Fibroblast of peridontal ligament (primary cell): ENCODE measurements around the gene ZWILCH.
"Not testable (repeated sequence)": the region's sequence is repeated elsewhere in the genome, so short reads cannot be mapped to it uniquely, and the experiment has no call there.

Experiments used
- DNase-seq: peaks from one replicate; pipeline ENCODE4 v3.0.0-alpha.2; 2010; ENCODE audit errors: extremely low read depth

The ZWILCH gene

DNA sequence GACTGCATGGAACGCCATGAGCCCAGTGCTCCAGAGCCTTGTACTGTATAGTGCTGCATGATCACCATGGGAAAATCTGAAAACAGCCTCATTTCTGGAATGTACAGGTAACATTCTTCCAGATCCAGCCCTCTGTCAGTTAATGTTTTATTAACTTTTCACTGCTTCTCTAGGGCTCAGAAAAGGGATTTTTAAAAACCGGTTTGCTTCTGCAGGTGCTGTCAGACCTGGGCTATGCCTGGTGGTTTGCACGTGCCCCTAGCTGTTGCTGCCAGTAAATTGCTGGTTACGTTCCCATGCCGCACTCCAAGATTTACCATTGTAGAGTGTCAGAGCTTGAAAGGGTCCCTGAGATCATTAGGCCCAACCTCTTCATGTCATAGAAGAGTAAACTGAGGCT lies 16.6 kb upstream of the ZWILCH start:
- DNase-seq = no peak

DNA sequence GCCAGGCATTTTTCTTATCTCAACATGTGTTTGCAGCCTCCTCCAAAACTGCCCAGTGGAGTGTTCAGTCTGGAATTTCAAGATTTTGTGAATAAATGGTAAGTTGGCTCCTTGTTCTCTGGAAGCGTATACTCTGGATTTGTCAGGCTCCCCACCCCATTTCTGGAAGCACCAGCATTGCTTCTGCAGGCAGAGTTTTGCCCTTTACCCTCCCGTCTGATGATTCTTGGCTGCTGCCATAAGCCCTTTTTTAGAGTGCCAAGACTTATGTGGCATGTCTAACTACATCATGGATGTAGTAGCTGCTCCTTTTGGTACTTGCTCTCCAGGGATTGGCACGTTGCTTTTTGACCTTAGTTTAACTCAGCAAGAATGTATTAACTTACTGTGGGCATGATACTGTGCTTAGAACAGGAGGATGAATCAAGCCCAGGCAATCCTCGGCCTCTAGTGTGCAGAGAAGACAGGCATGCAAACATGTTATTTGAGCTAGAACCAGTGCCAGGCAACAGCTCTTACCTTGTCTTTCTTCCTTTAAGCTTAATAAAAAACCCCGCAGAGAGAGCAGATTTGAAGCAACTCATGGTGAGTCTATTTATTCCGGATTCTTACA lies 15.8 kb upstream of the ZWILCH start:
- no peak for DNase-seq

DNA sequence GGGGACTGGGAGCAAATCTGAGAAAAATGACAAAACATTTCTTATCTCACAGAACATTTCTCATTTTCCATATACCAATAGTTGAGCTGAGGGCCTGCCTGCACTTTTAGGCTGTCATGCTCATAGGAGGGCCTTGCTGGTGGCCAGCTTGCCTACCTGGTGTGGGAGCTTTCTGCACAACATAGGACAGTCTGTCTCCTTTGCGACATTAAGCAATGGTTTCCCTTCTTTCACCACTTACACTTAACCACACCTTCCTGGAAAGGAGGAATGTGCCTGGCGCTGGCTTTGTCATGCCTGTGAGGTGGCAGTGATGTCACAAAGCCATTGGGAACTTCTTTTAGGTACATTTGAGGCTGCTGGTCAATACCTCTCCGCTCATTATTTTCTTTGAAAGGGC lies 13.3 kb upstream of the ZWILCH start:
- DNase-seq = no peak

DNA sequence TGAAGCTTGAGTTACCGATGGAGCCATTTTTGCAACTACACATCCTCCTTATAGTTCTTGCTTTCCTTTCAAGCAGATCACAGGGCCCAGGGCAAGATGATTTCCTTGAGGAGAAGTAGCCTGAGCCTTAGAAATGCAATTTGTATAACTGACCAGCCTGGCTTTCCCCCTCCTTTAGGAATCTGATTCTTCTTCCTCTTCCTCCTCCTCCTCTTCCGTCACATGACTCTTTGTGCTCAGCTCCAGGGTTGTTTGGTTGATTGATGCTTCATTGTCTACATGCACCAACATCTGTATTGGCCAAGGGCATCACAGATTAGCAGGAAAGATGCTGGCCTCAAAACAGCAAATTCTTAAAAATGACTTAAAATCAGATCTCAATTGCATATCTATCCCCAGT lies 10.9 kb upstream of the ZWILCH start:
- no peak for DNase-seq

DNA sequence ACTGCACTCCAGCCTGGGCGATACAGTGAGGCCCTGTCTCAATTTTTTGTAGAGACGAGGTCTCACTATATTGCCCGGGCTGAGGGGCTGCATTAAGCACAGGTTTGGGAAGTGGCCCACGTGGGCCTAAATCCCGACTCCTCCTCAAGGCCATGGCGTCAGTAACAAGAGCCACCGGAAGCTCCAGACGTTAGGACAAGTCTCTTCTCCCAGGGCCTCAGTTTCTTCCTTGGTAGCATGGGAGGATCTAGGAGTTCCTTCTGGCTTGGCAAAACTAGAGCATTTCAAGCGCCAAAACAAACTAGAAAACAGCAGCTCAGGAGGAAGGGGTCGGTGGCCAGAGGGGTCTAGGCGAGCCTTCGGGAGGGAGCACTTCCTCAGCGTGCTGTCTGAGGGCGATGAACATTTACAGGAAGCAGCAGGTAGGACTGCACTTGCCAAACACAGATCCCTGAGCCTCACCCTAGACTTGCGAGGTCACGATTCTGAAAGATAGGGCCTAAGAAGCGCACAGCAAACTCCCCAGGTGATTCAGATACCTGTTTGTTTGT lies 8.1 kb upstream of the ZWILCH start:
- DNase-seq = no peak

DNA sequence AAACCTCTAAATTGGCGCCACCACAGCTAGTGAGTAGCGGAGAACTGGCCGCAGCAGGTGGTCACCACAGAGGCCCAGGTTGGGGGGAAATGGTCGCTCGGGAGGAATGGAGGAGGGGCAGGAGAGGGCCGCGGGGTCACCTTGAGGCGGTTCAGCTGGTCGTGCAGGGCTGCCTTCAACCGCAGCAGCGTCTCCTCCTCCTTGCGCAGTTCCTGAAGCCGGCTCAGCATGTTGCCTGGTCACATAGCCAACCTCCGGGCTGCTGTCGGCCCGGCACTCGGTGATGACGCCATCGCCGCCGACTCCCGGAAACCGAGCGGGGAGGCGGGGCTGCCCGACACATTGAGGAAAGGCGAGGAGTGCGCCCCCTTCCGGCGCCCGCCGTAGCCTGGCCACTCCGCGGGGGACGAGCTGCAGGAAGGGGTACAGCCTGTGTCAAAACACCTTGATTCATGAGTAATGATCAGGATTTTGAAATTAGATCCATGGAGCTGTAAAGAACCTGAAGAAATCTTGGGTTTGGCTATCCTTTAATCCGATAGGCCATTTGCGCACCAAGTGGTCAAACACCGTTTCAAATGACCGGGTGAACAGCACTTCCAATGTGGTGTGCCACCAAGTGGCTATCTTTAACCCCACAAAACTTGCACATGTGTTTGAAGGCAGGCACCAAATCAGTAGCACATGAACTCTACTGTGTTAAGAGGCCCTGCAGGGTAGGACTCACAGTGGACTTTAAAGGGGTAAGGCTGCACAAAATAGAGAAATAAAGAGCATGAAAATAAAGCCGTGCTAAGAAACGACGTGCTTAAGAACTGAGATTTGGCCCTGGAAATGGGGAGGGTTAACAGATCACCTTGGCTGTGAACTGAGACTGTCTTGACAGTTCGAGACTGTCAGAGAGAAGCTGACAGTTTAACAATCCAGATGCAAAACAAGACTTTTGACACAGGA lies 7.3 kb upstream of the ZWILCH start, which contains the start of gene SNAPC5:
SNAPC5 (minus strand) TSS at position 261 of the 954 bp plus-strand sequence; CDS start at position 230, 31 bp downstream.
- DNase-seq = peak; percentile 89

DNA sequence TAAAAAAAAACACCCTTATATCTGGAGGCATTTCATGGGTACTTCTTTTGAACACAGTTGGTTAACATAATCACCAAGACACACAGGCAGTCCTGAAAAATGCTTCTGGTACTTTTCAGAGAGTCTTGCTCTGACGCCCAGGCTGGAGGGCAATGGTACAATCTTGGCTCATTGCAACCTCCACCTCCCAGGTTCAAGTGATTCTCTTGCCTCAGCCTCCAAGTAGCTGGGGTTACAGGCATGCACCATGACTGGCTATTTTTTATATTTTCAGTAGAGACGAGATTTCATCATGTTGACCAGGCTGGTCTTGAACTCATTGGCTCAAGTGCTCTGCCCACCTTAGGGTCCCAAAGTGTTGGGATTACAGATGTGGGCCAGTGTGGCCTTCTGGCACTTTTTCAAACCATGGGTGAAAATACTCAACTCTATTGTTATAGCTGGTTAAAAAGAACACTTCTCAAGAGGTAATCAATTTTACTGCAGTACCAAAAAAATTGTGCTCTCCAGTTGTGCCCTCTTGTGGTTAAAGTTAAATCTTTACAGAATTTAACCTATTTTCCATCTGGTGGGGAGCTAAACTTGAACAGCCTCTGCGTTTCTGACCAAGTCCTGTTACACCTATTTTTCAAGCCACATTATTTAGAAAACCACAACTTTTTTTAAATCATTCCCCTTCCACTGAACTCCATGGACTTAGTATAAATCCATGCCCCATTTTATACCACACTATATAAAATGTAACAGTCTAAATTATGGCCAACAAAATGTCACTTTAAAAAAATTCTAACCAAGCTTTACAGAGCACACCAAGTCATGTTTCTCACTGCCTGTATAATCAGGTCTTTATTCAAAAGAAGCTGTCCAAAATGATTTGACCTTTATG lies 6.4 kb upstream of the ZWILCH start:
- DNase-seq = peak; percentile 76

DNA sequence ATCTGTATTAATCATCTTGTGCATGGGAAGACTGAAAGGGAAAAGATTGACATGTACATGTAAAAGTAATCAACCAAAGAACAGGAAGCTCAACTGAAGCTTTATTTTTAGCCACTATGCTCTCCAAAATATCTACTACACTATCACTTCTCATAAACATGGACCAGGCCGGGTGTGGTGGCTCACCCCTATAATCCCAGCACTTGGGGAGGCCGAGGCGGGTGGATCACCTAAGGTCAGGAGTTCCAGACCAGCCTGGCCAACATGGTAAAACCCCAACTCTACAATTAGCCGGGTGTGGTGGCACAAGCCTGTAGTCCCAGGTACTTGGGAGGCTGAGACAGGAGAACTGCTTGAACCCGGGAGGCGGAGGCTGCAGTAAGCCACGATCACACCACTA lies 4.8 kb upstream of the ZWILCH start:
- DNase-seq = not testable (repeated sequence)

DNA sequence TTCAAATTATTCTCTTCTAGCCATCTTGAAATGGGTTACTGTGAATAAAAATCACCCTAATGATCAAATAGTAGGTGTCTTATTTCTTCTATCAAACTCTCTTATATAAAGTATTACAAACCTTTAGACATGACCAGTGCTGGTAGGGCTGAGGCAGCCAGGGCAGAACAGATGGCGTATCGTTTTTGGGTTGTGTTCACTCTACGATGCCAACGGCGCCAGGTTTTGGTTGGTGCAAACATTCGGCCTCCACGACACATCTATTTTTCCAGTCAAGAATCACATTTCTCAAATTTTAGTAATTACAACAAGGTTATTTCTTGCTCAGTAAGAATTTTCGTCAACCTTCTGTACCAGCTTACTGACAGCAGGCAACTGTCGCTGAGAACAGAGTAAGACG lies 2.6 kb upstream of the ZWILCH start:
- DNase-seq = no peak

DNA sequence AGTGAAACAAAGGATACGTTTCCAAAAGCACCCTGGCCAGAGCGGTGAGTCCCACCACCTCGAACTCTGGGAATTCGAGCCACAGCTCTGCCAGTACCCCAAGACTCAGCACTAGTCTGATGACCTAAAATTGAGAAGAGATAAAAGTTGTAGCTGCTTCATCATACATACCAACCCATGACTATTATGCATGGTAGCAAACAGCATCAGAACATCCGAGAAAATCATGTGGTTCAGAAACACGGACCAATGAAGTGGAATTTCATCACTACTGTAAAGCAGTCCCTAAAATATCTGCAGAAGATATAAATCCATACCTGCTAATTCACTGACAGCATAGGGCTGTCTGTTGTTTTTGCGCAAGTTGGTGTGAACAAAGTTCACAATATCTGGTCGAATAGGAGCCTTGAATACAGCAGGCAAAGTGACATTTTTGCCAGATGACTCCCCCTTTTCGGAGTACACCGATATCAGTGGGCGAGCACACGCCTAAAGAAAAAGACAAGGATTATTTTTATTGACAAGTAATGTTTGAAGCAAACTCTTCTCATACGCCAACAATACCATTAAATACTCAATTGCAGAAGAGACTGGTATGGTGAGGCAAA lies 2.0 kb upstream of the ZWILCH start:
- not testable (repeated sequence) for DNase-seq

DNA sequence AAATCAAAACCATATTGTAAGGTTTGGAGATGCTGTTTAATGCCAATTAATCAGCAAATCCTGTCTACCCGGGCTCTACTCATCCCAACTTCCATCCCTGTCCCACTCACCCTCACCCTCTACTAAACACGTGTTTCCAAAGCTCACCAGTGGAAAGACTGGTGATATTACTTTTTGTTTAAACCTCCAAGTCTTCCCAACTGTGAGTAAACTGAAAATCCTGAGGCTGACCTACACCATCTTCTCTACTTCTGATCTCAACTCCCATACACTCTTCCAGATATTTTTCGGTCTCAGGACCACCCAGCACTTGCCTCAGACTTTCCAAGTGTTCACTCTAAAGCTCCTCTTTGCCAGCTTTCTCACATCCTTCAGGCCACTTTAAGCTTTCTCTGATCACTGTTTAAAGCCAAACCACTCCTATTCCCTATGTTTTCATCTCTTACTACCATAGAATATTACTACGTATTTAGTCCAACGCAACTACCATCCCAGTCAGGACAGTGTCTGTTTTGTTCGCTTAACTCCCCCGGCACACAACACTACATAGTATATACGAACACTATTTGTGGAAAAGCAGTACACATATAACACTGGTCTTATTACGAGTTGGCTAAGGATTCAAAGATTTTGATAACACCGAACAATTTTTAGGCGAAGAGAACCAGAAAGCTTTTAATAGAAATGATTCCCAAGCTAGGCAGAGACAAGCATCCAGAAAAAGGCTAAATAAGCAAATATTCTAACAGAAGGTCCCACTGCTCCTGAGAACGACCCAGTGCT lies 1.2 kb upstream of the ZWILCH start:
- no peak for DNase-seq

DNA sequence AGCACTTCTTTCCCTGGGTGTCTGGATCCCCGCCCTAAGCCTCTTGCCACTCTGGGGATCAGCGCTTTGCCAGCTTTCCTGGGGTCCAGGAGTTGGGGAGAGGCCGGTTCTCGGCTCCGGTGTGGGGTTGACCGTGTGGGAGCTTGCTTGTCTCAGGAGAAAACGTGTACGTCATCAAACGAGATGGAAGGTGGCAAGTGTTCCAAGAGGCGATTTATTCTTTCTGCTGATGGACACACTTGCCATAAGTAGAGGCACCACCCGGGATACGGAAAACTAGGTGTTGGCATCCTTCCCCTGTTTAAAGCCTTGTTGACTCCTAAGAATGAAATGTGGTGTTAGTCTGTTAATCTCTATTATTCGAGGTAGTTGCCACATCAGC lies 295 bp downstream of the ZWILCH start:
- no peak for DNase-seq

DNA sequence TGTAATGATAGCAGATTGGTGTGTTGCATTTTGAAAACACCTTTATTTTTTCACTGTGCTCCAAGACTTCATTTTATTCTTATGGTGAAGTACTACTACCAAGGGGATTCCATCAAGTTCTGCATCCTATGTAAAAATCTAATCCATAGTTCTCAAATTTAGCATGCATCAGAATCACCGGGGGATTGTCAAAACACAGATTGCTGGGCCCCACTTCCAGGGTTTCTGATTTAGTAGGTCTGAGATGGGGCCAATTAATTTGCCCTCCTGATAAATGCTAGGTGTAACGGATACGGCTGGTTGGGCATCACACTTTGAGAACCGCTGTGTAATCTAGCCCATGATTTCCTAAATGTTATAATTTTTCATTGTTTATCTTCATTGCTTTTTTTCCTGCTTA lies 692 bp downstream of the ZWILCH start:
- DNase-seq = no peak

DNA sequence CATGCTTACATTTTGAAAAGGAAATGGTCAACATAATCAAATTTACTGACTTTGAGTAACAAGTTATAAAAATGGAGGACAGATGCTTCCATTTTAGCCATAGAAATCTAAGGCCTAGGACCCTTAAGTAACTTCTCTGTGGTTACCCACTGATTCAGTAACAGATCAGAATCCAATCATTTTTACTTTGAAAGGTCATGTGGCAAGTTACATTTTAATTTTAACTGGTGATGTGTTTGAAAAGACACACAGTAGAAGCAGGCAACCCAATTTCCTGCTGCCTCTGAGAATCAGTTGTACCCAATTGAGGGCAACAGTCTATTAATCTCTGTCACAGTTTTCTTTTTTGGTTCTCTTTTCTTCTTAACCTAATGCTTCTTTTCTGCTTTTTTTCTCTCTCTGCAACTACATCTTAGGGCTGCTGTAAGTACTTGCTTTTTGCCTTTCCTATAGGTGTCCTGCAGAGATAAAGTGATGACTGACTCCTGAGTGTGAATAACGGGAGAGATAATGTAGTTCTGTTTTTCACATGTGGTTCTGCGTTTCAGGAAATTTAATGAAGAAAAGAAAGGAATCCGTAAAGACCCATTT lies 3.3 kb downstream of the ZWILCH start:
- no peak for DNase-seq

DNA sequence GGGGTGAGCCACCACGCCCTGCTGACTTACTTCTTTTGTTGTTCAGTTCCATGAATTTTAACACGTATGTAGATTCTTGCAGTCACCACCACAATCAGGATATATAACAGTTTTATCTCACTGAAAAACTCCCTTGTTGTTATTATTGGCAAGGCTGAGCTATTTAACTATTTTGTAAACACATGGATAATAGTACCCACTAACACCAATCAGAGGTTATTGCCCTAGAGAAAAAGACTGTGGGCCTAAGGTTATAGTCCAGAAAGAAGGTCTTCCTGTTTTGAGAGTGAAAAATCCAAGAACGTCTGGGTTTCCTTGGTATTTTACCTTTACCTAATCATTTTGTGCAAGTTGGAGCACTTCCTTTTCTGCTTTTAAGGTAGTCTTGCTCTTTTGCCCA lies 9.5 kb downstream of the ZWILCH start:
- DNase-seq = no peak

DNA sequence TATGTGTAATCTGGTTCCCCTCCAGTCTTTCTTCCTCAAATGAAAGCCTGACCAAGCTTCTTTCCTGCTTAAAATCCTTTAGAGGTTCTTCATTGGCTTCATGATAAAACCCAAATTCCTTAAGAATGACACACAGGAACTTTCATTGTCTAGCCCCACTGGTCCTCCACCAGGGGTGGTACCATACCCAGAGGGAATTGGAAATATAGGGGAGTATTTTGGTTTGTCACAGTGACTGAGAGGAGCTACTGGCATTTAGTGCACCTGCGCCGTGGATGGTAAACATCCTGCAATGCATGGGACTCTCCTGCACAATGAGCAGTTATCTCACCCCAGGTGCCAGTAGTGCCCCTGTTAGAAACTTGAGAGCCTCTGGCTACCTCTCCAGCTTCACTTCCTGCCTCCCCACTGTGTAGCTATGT lies 10.8 kb downstream of the ZWILCH start:
- no peak for DNase-seq

DNA sequence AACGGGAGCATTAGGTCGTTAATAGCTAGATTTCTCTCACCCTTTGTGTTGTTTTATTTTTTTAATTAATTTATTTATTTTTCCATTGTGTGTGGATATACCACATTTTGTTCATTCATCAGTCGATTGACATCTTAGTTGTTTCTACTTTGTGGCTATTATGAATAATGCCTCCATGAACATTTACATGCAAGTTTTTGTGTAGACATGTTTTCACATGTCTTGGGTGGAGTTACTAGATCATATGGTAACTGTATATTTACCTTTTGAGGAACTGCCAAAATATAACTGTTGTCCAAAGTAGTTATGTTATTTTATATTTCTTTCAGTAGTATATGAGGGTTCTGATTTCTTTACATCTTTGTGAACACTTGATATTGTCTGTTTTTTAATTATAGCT lies 18.8 kb downstream of the ZWILCH start:
- no peak for DNase-seq

DNA sequence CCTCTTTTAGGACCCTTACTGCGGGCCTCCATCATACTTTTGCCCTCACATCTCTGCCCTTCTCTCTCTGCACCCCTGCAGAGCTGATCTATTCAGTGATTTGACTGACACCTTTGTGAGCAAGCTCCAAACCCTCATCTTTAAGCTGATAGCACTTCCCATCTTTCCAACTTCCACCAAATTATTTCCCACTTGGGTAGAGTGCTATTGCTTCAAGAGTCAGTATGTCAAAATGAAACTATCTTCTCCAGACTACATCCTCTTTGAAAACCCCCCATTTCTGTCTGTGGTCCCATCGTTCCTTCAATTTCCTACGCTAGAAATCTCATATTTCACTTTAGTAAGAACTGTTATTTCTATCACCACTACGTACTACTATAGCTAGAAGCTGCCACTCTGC lies 19.7 kb downstream of the ZWILCH start:
- no peak for DNase-seq

DNA sequence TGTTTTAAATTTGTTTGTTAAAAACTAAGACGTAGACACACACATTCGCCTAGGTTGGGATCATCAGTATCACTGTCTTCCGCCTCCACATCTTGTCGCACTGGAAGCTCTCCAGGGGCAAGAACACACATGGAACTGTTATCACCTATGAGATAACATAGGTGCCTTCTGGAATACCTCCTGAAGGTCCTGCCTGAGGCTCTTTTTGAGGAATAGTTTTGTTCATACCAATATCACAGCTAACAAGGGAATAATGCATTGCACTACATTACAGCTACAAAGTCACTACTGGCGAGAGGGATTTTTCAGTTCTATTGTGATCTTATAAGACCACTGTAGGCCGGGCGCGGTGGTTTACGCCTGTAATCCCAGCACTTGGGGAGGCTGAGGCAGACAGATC lies 29.9 kb downstream of the ZWILCH start:
- no peak for DNase-seq

DNA sequence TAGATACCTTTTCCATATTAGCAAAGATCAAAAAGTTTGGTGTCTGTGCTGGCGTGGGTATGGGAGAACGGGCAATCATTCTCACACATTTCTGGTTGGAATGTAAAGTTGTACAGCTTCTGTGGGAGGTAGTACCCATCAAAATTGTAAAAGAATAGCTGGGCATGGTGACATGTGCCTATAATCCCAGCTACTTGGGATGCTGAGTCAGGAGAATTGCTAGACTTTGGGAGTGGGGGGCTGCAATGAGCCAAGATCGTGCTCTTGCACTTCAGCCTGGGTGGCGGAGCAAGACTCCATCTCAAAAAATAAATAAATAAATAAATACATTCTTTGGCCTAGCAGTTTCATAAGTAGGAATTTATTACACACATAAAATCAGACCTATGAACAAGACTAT lies 37.8 kb downstream of the ZWILCH start:
- DNase-seq = no peak
